Breast epithelium (tissue), 3 donors: ENCODE data around the gene STRN4.

Experiments
- CTCF ChIP-seq, 3 donors: fragments of 450-650 bp; IDR thresholded peaks; one replicate each; pipeline ENCODE4 v1.5.1; 2016 to 2017; ENCODE audit warnings: antibody characterized with exemption in 3 of 3, mild to moderate bottlenecking in 3 of 3, moderate library complexity in 3 of 3
- POLR2A ChIP-seq: fragments of 450-650 bp; IDR thresholded peaks from one replicate; pipeline ENCODE4 v1.6.1; 2016; ENCODE audit warnings: antibody characterized with exemption, mild to moderate bottlenecking, moderate library complexity
- POLR2AphosphoS5 ChIP-seq, 3 donors: sonication (generic); formaldehyde crosslinking; IDR thresholded peaks; one replicate each; pipeline ENCODE4 v1.6.1; 2017; ENCODE audit warnings: antibody characterized with exemption in 3 of 3

GRCh38 chr19:46725036-46725820 lies 21.0 kb downstream of the STRN4 start:
- TF ChIP-seq CTCF (IDR thresholded peaks at IDR 0.05) (no peak), POLR2A (no peak), POLR2AphosphoS5 (IDR thresholded peaks at IDR 0.05) (no peak)
